Measurements from ENCODE around the gene KRTAP5-5. TPM values are rescaled to one million over a fixed set of nuclear protein-coding genes. Genes with fewer than 3 reads are reported as not detected.

The KRTAP5-5 gene
- total and polyA plus RNA-seq, 2 of the 13 experiments (the other 11 are each of a cell fraction or from before 2014, with no cell fraction given), result not detected

GRCh38 chr11:1619449-1619848, 10.1 kb upstream of the KRTAP5-5 start:
- Histone ChIP-seq H3K27me3 (ENCODE audit: control insufficient read depth in 1 of 2, insufficient read depth in 2 of 2, low read length in 2 of 2) (peaks cover 5 to 27% of the 10 kb centered on the region in 2 experiments), H3K4me1 (ENCODE audit: insufficient read depth, low read length) (no peaks in the 10 kb centered on the region), H3K4me3 (replicated peaks in 1 of 3; ENCODE audit: insufficient read depth in 1 of 3, low read depth in 2 of 3, low read length in 3 of 3) (no peak overlapping the region), H3K36me3 (replicated peaks in 1 of 2; ENCODE audit: control insufficient read depth in 1 of 2, insufficient read depth in 2 of 2, low read length in 2 of 2) (no peaks in the 10 kb centered on the region), H2AFZ (ENCODE audit: low read length) (no peak overlapping the region), H4K20me1 (ENCODE audit: insufficient read depth, low read length) (no peaks in the 10 kb centered on the region), H3K27ac (ENCODE audit: extremely low read length, insufficient read depth, low read length) (no peak overlapping the region), H3K79me2 (ENCODE audit: insufficient read depth, low read length) (no peaks in the 10 kb centered on the region), H3K9ac (ENCODE audit: insufficient read depth, low read depth, low read length) (no peak overlapping the region), H3K9me3 (ENCODE audit: low read length) (no peaks in the 10 kb centered on the region), H3K4me2 (ENCODE audit: low read depth, low read length) (no peak overlapping the region)
- BruUV-seq (replicated peaks), result no TSS peak
- in situ Hi-C loops (cut with HindIII; ENCODE audit: extremely low pct_ligation_motif_present, low pct_unique_long_range_greater_than_20kb) (no loop called here), intact Hi-C loops (cut with micrococcal nuclease; ENCODE audit: unreplicated experiment) (no loop called here)
- no peak for FAIRE-seq
- WGBS (ENCODE audit: low lambda C conversion rate), result 27% methylated on average over 10 of the region's 10 CpGs
- no peak for DNase-seq (ENCODE audit: low spot score)
- no peak for ATAC-seq
- CTCF ChIA-PET (ENCODE audit: low intra/inter-chr PET ratio, low total read pairs), result no interaction called here
- peak; percentile 70 for TF ChIP-seq ZBTB21 (CRISPR knock-in tag; IDR thresholded peaks at IDR 0.05)
- no peak for TF ChIP-seq MED1 (CRISPR knock-in tag; IDR thresholded peaks at IDR 0.05)
- POLR2A ChIA-PET, result no interaction called here

GRCh38 chr11:1622086-1622485, 7.5 kb upstream of the KRTAP5-5 start, which contains the start of gene KRTAP5-4:
Gene KRTAP5-4, minus strand, starts transcription at chr11:1622138. Its CDS starts 45 bp downstream, at chr11:1622093.
- Histone ChIP-seq H4K20me1 (ENCODE audit: insufficient read depth, low read length) (no peaks in the 10 kb centered on the region), H3K4me1 (ENCODE audit: insufficient read depth, low read length) (no peaks in the 10 kb centered on the region), H2AFZ (ENCODE audit: low read length) (no peak within 1 kb of the TSS), H3K4me2 (ENCODE audit: low read depth, low read length) (no peak within 1 kb of the TSS), H3K36me3 (replicated peaks in 1 of 2; ENCODE audit: control insufficient read depth in 1 of 2, insufficient read depth in 2 of 2, low read length in 2 of 2) (no peaks in the 10 kb centered on the region), H3K9me3 (ENCODE audit: low read length) (no peaks in the 10 kb centered on the region), H3K27me3 (ENCODE audit: control insufficient read depth in 1 of 2, insufficient read depth in 2 of 2, low read length in 2 of 2) (peaks cover 5 to 35% of the 10 kb centered on the region in 2 experiments), H3K79me2 (ENCODE audit: insufficient read depth, low read length) (no peaks in the 10 kb centered on the region), H3K4me3 (replicated peaks in 1 of 3; ENCODE audit: insufficient read depth in 1 of 3, low read depth in 2 of 3, low read length in 3 of 3) (no peak within 1 kb of the TSS), H3K9ac (ENCODE audit: insufficient read depth, low read depth, low read length) (no peak within 1 kb of the TSS), H3K27ac (ENCODE audit: extremely low read length, insufficient read depth, low read length) (no peak within 1 kb of the TSS)
- CTCF ChIA-PET (ENCODE audit: low intra/inter-chr PET ratio, low total read pairs), result no interaction called here
- ATAC-seq (no peak), FAIRE-seq (no peak), DNase-seq (ENCODE audit: low spot score) (no peak)
- 0% methylated on average over 1 of the region's 1 CpG for WGBS (ENCODE audit: low lambda C conversion rate)
- in situ Hi-C loops (cut with HindIII; ENCODE audit: extremely low pct_ligation_motif_present, low pct_unique_long_range_greater_than_20kb) (no loop called here), intact Hi-C loops (cut with micrococcal nuclease; ENCODE audit: unreplicated experiment) (no loop called here)
- POLR2A ChIA-PET, result no interaction called here
- no TSS peak for BruUV-seq (replicated peaks)
- TF ChIP-seq ZNF598 (CRISPR knock-in tag; IDR thresholded peaks at IDR 0.05; ENCODE audit: borderline replicate concordance) (no peak), MAFF (IDR thresholded peaks at IDR 0.05; ENCODE audit: low read depth, low read length) (no peak), MBNL3 (CRISPR knock-in tag; conservative IDR thresholded peaks at IDR 0.05) (no peak), ZNF263 (CRISPR knock-in tag; IDR thresholded peaks at IDR 0.05) (no peak), ZNF615 (CRISPR knock-in tag; IDR thresholded peaks at IDR 0.05; ENCODE audit: borderline replicate concordance) (no peak), ZNF660 (CRISPR knock-in tag; IDR thresholded peaks at IDR 0.05; ENCODE audit: borderline replicate concordance, low read depth) (no peak), SIX1 (CRISPR knock-in tag; IDR thresholded peaks at IDR 0.05; ENCODE audit: borderline replicate concordance) (no peak), SMAD1 (CRISPR knock-in tag; IDR thresholded peaks at IDR 0.05; ENCODE audit: borderline replicate concordance, low read depth) (no peak), REL (CRISPR knock-in tag; conservative IDR thresholded peaks at IDR 0.05) (no peak), ZBTB10 (CRISPR knock-in tag; IDR thresholded peaks at IDR 0.05; ENCODE audit: borderline replicate concordance) (no peak), RXRB (CRISPR knock-in tag; IDR thresholded peaks at IDR 0.05; ENCODE audit: borderline replicate concordance) (no peak), NFKBIZ (CRISPR knock-in tag; IDR thresholded peaks at IDR 0.05) (no peak), ZBTB2 (CRISPR knock-in tag; IDR thresholded peaks at IDR 0.05; ENCODE audit: low read depth) (no peak), ZNF644 (CRISPR knock-in tag; IDR thresholded peaks at IDR 0.05; ENCODE audit: low read depth) (no peak)
